Right forelimb (tissue), 1 donor: ENCODE data around the gene POC1B.

Source experiments
- DNase-seq: peaks from one replicate; pipeline ENCODE4 v3.0.0-alpha.2; 2018

Gene POC1B

GRCh38 chr12:89417246-89417977, 108.4 kb downstream of the POC1B start:
- no peak for DNase-seq

GRCh38 chr12:89416049-89416792, 109.6 kb downstream of the POC1B start:
- no peak for DNase-seq

GRCh38 chr12:89414851-89415250, 111.0 kb downstream of the POC1B start:
- DNase-seq, result no peak

DNA sequence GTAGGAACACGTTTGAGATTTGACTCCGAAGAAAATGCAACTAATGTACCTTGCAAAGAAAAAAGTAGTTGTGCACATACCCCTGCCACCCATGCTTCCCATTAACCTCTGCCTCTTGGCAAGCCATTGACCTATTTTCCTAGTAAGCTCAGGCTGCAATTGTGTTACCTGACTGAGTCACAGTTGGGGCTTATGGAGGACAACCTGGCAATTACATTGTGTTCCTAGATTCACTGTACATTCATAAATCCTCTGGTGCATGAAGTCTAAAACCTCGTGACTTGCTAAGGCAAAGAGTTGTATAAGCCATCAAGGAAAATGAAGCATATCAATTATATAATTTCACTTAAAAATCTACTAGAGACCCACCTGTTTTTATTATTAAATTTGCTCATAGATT, 111.5 kb downstream of the POC1B start:
- no peak for DNase-seq

DNA sequence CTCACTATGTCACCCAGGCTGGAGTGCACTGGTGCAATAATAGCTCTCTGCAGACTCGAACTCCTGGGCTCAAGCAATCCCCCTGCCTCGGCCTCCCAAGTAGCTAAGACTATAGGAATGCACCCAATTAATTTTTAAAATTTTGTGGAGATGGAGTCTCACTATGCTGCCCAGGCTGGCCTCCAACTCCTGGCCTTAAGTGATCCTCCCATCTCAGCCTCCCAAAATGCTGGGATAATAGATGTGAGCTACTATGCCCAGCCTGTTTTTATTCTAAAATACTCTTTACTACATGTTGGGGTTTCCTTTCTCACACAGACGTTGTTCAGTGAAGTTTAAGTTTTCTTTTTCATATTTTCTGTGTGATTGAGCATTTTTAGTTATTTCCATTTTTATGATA, 112.6 kb downstream of the POC1B start:
- no peak for DNase-seq

DNA sequence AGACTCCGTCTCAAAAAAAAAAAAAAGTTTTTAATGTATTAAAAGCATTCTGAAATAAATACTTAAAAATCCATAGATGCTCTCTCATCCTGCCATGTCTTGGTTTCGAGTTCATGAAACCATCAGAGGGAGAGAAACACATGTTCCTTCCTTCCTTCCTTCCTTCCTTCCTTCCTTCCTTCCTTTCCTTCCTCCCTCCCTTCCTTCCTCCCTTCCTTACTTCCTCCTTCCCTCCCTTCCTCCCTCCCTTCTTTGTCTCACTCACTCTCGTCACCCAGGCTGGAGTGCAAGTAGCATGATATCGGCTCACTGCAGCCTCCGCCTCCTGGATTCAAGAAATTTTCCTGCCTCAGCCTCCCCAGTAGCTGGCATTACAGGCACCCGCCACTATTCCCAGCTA, 113.2 kb downstream of the POC1B start:
- no peak for DNase-seq

GRCh38 chr12:89411846-89412245, 114.0 kb downstream of the POC1B start:
- no peak for DNase-seq

- no peak for DNase-seq
Observed at GRCh38 chr12:89411234-89411633, 114.6 kb downstream of the POC1B start.

GRCh38 chr12:89405626-89406345, 120.1 kb downstream of the POC1B start:
- no peak for DNase-seq

DNA sequence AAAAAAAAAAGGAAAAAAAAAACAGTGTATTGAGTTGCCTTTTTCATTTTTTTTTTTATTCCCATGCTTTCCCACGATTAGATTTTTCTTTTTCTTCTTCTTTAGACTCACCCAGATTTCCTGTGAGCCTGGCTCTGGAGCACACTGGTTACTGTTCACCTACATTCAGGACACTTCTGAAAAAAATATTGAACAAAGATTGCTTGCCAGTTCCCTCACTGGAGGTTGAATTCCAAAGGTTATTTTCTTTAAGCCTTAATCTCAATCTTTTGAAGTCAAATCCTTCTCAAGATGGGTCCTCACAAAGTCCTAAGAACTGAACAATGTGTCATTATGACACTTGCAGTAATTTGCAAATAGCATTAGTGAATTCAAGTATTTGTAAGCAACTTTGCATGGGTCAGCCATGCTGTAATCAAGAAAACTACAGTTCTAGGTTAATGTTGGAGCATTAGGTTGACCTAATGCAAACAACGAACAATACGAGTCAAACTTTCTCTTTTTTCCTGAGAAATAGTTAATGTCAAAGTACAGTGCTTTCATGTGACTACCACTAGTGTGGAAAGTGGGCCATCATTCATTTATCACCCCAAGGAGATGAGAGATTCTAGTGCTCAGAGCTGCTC, 124.3 kb downstream of the POC1B start:
- DNase-seq, result no peak

GRCh38 chr12:89400415-89400814, 125.4 kb downstream of the POC1B start:
- no peak for DNase-seq

GRCh38 chr12:89395712-89396111, 130.1 kb downstream of the POC1B start:
- no peak for DNase-seq

GRCh38 chr12:89393551-89394121, 132.2 kb downstream of the POC1B start:
- no peak for DNase-seq

GRCh38 chr12:89392391-89392790, 133.5 kb downstream of the POC1B start:
- DNase-seq, result no peak

DNA sequence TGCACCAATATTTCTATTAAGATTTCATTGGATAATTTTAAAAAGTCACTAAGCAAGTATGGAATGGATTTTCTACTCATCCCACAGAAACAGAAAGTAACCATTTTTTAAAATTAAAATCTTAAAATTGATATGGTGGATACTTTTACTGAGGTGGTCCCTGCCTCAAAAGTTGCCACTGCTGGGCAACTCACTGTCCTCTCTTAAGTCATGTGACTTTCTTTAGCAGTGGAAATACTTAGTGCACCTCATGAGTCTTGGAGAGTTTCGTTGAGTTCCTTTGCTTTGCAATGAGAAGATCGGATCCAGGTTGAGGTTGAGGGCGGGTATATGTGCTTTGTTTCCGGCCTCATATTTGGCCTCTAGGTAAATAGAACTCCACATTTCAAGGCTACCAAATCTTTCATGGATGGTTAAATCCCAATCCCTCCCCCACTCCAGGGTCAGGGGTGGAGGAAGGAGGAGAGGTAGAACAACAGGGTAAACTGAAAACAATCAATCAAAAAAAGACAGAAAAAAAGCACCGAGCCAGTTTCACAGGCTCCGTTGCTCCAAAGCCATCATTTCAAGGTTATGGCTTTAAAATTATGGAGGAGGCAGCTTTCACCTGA, 134.0 kb downstream of the POC1B start:
- no peak for DNase-seq

DNA sequence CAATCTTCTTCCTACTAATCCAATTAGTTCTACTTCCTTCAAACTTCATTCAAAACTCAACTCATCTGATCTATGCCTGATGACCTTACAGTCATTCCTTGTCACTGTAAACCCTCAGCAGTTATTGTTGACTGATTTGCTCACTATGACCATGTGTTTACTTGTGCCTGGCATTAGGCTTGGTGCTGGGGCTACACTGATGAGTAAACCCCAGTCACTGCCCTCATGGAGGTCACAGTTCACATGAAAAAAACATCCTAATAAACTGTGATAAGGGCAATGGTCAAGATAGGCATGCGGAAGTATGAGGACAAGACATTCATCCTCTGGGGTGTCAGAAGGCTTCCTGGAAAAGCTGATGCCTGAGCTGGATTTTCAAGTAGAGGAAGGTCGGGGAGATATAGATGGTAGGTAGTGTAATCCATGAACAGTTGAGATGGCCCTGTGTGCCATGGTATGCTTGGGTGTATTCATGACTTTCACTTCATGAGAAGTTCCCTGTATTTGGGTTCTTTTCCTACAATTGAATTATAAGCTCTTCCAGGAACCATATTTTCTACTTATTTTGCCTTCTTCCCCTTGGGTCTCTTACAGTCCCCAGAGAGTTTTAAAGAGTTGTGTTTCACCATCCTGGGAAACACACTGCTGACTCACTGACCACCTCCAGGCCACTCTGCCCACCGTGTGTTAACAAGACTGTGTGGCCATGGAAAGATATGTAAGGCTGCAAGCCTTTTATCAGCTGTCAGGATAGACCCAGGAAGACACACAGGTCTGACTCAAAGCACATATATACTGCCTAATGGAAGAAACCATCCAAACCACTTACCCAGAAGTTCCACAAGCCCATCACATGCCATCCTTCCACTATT, 134.8 kb downstream of the POC1B start:
- DNase-seq, result no peak

GRCh38 chr12:89389755-89390661, 135.8 kb downstream of the POC1B start:
- no peak for DNase-seq

DNA sequence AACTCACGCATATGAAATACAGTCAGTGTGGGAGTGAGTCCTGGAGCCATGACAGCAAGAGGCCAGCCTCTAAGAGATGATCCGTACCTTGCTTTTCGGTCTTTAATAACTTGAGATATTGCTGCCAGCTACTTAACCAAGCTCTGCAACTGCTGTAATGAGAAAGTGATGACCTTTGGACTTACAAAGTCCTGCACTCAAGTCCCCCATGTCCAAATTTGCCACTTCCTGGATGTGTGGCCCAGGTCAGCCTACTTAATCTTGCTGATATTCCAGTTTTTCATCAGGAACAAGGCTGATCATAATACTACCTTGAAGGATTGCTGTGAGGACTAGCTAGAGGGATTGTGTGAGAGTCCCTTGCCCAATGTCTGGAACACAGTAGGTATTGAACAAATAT, 139.7 kb downstream of the POC1B start:
- DNase-seq, result no peak

DNA sequence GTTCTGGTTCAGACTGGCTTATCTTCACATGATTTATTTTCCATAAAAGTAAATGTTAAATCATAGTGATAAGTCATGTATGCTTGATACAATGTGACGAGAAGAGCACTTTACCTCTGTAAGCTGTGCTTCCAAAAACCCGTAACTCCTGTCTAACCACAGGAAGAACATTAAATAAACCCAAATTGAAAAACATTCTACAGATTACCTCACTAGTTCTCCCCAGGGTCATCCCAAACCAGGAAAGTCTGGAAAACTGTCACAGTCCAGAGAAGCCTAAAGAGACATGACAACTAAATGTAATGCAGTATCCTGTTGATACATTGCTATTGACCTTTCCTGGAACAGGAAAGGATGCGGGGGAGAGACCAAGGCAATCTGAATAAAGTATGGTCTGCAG, 141.0 kb downstream of the POC1B start:
- no peak for DNase-seq

DNA sequence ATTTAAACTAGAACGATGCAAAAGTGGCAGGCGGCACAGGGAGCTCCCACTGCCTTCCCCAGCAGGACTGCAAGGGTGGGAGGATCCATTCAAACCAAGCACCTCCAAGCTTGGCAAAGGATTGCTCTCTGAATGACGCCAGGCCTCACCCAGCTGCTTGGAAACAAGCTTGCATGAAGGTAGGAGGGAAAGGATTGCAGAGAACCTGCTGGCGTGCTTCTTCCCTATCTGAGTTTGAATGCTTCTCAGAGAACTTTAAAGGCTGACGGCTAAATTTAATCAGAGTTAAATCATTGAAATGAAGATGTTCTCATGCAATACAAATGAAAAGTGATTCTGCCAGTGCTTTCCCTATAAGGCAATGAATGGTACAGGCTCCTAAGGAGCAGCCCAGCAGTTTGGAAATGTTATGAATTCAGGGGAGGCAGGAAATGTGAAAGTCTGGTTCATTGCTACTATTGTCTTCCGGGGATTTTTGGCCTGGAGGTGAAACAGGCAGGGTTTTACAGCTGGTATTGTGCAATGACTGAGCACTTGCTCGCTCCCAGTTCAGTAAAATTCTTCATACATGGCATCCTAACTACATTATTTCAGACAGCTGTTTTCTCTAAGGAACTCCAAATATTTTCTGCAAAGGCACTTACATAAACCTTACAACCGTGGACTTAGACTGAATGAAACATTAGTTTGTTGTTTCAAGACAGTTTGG, 141.6 kb downstream of the POC1B start:
- peak; percentile 54 for DNase-seq
